GM10248 (cell line): ENCODE measurements around the gene JHY.

Experiments
- CTCF ChIA-PET: fragments of 300-600 bp; sonication (Branson Sonifier 250); formaldehyde crosslinking; extraction: SDS; loops from one replicate; lab custom pipeline; 2021; ENCODE audit warnings: antibody characterized with exemption; lab: Yijun Ruan, JAX
- POLR2A ChIA-PET: fragments of 350-650 bp; sonication (Branson Sonifier 250); formaldehyde crosslinking; extraction: SDS; loops from one replicate; lab custom pipeline; 2020; ENCODE audit warnings: antibody characterized with exemption; lab: Yijun Ruan, JAX
- DNase-seq: peaks from one replicate; pipeline ENCODE4 v3.0.0; 2012; ENCODE audit errors: extremely low spot score
- TF ChIP-seq, protein P1 (sequence below): IDR thresholded peaks from 2 replicates; pipeline ENCODE4 v1.5.1; 2012; ENCODE audit warnings: mild to moderate bottlenecking, low read depth; ENCODE audit errors: extremely low read depth, missing control alignments, control extremely low read depth

Gene JHY

DNA sequence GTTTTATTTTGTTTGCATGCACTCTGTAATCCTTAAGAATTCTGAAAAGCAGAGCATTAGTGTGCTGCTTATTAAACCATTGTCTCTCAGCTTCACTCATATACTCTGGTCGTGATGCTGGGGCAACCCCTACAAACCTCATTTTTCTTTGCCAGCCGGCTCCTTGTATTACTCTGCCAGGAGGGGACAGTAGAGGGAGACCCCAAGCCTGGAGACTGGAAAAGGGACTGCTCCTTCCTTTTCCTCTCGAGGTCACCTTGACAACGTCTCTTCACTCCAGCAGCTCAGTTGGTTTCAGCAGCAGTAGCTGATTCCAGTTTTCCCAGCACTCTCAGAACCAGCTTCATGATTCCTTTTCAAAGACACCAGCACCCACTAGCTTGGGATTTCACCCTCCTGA, 2.8 kb upstream of the JHY start:
- TF ChIP-seq, protein P1, sequence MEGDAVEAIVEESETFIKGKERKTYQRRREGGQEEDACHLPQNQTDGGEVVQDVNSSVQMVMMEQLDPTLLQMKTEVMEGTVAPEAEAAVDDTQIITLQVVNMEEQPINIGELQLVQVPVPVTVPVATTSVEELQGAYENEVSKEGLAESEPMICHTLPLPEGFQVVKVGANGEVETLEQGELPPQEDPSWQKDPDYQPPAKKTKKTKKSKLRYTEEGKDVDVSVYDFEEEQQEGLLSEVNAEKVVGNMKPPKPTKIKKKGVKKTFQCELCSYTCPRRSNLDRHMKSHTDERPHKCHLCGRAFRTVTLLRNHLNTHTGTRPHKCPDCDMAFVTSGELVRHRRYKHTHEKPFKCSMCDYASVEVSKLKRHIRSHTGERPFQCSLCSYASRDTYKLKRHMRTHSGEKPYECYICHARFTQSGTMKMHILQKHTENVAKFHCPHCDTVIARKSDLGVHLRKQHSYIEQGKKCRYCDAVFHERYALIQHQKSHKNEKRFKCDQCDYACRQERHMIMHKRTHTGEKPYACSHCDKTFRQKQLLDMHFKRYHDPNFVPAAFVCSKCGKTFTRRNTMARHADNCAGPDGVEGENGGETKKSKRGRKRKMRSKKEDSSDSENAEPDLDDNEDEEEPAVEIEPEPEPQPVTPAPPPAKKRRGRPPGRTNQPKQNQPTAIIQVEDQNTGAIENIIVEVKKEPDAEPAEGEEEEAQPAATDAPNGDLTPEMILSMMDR, result no peak
- ChIA-PET POLR2A (no interaction called here), CTCF (interaction anchor here (1.0 to 4.4 kb wide), 11 partner anchors 10 to 189 kb away, joined by 3 to 21 read pairs (median 5); no protein-coding TSS in a partner anchor)
- DNase-seq, result no peak

DNA sequence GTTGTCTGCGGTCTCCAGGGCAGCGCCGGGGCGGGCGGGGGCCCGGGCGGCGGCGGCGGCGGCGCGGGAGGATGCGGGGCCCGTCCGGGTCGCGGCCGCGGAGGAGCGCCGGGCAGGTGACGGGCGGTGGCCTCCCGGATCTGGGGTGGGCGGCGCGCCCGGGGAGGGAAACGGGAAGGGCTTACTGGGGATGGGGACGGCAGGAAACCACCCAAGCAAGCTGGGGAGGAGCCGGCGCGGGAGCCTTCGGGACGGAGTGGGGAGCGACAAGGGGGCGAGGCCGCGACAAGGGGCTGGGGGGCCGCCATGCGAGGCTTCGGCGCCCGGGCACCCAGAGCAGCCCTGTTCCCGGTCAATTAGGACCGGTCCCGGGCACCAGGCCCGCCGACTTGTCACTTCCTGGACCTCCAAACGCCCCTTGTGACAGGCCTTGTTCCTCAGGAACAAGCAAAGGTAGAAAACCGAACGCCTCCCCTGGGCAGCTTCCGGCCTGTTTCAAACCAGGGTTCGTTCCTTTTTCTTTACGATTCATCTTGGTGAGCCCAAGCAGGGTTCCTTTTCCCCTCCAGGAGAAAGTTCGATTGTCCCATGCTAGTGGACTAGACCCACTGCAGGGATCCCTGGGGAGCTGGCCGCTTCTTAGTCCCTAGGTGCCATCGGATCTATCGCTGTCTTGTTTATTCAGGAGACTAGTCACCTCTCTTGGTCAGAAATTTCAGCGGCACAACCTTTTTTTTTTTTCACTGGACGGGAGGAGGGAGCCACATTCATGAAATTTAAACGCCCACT, 492 bp downstream of the JHY start:
- peak; percentile 36 for DNase-seq
- ChIA-PET POLR2A (interaction anchor here (0.6 to 1.2 kb wide), 4 partner anchors 26 to 179 kb away, joined by 3 to 6 read pairs (median 3); partner anchors contain the start of gene HSPA8), CTCF (interaction anchor here (0.6 to 1.7 kb wide), 6 partner anchors 12 to 139 kb away, joined by 3 to 6 read pairs (median 4); no protein-coding TSS in a partner anchor)
- TF ChIP-seq, protein P1, result no peak

DNA sequence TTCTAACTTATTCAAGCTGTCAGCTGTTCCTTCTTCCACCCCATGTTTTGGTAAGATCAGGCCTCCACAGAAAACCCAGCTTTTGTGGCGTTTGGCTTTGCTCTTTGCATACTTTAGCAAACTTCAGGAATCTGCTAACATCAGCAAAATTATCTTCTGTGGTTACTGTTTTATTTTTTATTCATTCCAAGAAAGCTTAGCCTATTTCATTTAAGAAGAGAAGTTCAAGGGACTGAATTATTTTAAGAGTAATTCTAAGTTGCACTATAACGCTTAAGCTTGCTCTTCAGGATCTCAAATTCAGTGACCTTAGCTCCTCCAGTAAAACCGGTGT, 1.1 kb downstream of the JHY start:
- TF ChIP-seq, protein P1, result no peak
- POLR2A ChIA-PET, result interaction anchor here (1.0 to 1.2 kb wide), 3 partner anchors 27 to 179 kb away, joined by 3 to 6 read pairs (median 3); partner anchors contain the start of gene HSPA8
- CTCF ChIA-PET, result interaction anchor here (1.0 to 1.7 kb wide), 5 partner anchors 11 to 67 kb away, joined by 3 to 6 read pairs (median 4); no protein-coding TSS in a partner anchor
- no peak for DNase-seq

GRCh38 chr11:122888162-122888561, 5.6 kb downstream of the JHY start:
- ChIA-PET POLR2A (no interaction called here), CTCF (interaction anchor here (3.6 kb wide), 1 partner anchor 25 kb away, joined by 14 read pairs; no protein-coding TSS in a partner anchor)
- no peak for DNase-seq
- TF ChIP-seq, protein P1, result no peak

DNA sequence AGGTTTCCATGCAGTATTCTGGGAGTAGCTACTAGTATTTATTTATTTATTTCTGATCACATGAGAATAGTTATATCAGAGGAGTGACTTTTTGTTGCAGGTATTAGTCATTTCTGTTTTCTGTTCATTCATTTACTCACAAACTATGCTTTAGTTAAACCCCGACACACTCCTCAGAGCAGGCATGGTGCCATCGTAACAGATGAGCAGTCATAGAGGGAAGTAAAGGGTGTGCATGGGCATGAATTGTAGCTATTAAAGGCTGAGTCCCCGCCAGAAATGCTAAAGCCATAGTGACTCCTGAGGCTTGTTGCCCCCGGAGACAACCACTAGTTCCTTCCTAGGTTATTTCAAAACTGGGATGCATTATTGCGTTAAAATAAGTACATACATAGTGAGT, 10.6 kb downstream of the JHY start:
- ChIA-PET POLR2A (no interaction called here), CTCF (interaction anchor here (0.6 to 2.0 kb wide), 3 partner anchors 13 to 130 kb away, joined by 3 to 6 read pairs (median 5); no protein-coding TSS in a partner anchor)
- DNase-seq, result no peak
- TF ChIP-seq, protein P1, result no peak

DNA sequence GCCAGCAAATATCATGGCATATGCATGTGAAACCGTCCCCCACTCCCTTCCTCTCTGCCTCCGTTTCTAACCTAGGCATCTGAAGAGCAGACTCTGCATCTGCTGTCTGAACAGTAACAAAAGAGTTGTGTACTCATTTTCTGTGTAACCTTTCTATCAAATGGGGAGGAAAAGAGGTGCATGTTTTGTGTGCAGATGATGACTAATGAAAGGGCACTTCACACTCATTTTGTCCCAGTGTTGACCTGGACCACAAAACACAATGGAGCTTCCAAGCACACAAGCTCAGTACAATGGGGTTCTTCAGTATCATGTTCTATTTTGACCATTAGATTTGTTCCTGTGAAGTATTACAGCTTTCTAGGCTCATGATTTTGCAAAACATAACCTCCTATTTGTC, 13.0 kb downstream of the JHY start:
- no peak for DNase-seq
- ChIA-PET POLR2A (no interaction called here), CTCF (interaction anchor here (1.3 to 1.8 kb wide), 6 partner anchors 9 to 126 kb away, joined by 3 to 8 read pairs (median 4); no protein-coding TSS in a partner anchor)
- TF ChIP-seq, protein P1, result no peak
